ENCODE results near the gene HRC.

DNA sequence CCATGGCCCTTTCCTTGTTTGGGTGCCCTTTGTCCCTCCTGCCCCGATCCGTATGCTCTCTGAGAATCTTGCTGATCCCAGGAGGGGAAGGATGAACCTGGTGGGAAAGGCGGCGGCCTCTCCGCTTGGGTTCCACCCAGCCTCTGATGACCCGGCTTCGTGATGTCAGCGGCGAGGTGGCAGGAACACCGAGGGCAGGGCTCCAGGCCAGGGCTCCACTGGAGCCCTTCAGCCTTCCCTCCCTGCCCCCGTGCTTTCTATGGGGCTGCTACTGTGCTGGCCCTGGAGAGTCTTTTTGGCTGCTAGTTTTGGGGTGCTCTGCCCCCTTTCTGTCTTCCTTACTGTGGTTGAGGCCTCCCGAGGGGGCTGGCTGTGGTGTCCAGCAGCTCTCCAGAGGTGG, 52.9 kb downstream of the HRC start:
- TF ChIP-seq, protein P1, sequence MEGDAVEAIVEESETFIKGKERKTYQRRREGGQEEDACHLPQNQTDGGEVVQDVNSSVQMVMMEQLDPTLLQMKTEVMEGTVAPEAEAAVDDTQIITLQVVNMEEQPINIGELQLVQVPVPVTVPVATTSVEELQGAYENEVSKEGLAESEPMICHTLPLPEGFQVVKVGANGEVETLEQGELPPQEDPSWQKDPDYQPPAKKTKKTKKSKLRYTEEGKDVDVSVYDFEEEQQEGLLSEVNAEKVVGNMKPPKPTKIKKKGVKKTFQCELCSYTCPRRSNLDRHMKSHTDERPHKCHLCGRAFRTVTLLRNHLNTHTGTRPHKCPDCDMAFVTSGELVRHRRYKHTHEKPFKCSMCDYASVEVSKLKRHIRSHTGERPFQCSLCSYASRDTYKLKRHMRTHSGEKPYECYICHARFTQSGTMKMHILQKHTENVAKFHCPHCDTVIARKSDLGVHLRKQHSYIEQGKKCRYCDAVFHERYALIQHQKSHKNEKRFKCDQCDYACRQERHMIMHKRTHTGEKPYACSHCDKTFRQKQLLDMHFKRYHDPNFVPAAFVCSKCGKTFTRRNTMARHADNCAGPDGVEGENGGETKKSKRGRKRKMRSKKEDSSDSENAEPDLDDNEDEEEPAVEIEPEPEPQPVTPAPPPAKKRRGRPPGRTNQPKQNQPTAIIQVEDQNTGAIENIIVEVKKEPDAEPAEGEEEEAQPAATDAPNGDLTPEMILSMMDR (conservative IDR thresholded peaks at IDR 0.05), result no peak
- no peak for TF ChIP-seq EZH2 (IDR thresholded peaks at IDR 0.05; ENCODE audit: low read depth)
